ENCODE measurements around the gene DNER.
"Not testable (repeated sequence)": the region's sequence is repeated elsewhere in the genome, so short reads cannot be mapped to it uniquely, and the experiment has no call there.

Gene DNER

GRCh38 chr2:229714080-229714735 is at the start of gene DNER:
DNER (minus strand) TSS chr2:229714555; CDS start chr2:229714423, 132 bp downstream.
- TF ChIP-seq, protein P1, sequence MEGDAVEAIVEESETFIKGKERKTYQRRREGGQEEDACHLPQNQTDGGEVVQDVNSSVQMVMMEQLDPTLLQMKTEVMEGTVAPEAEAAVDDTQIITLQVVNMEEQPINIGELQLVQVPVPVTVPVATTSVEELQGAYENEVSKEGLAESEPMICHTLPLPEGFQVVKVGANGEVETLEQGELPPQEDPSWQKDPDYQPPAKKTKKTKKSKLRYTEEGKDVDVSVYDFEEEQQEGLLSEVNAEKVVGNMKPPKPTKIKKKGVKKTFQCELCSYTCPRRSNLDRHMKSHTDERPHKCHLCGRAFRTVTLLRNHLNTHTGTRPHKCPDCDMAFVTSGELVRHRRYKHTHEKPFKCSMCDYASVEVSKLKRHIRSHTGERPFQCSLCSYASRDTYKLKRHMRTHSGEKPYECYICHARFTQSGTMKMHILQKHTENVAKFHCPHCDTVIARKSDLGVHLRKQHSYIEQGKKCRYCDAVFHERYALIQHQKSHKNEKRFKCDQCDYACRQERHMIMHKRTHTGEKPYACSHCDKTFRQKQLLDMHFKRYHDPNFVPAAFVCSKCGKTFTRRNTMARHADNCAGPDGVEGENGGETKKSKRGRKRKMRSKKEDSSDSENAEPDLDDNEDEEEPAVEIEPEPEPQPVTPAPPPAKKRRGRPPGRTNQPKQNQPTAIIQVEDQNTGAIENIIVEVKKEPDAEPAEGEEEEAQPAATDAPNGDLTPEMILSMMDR (IDR thresholded peaks at IDR 0.05; ENCODE audit: control extremely low read depth, extremely low read depth, low read depth, missing control alignments), result no peak
- POLR2A ChIA-PET, result no interaction called here
- DNase-seq (ENCODE audit: extremely low spot score), result peak; percentile 73
- CTCF ChIA-PET, result no interaction called here

GRCh38 chr2:229761663-229762062 is 47.3 kb upstream of the DNER start:
- TF ChIP-seq, protein P1 (IDR thresholded peaks at IDR 0.05; ENCODE audit: control extremely low read depth, extremely low read depth, low read depth, missing control alignments), result no peak
- no peak for DNase-seq (ENCODE audit: extremely low spot score)
- CTCF ChIA-PET, result interaction anchor here (1.9 to 3.2 kb wide), 2 partner anchors 11 to 19 kb away, joined by 5 to 17 read pairs; no protein-coding TSS in a partner anchor
- POLR2A ChIA-PET, result no interaction called here

- POLR2A ChIA-PET; DNase-seq (ENCODE audit: extremely low spot score): not testable (repeated sequence)
- CTCF ChIA-PET, result interaction anchor here (1.1 kb wide), 1 partner anchor 43 kb away, joined by 3 read pairs; no protein-coding TSS in a partner anchor
Observed at GRCh38 chr2:229757462-229757861, 43.1 kb upstream of the DNER start.

GRCh38 chr2:229752970-229753729 is 38.8 kb upstream of the DNER start:
- ChIA-PET POLR2A (no interaction called here), CTCF (no interaction called here)
- TF ChIP-seq, protein P1 (IDR thresholded peaks at IDR 0.05; ENCODE audit: control extremely low read depth, extremely low read depth, low read depth, missing control alignments), result no peak
- DNase-seq (ENCODE audit: extremely low spot score), result no peak

- TF ChIP-seq, protein P1 (IDR thresholded peaks at IDR 0.05; ENCODE audit: control extremely low read depth, extremely low read depth, low read depth, missing control alignments), result no peak
- ChIA-PET POLR2A (no interaction called here), CTCF (interaction anchor here (2.2 kb wide), 1 partner anchor 12 kb away, joined by 5 read pairs; no protein-coding TSS in a partner anchor)
- no peak for DNase-seq (ENCODE audit: extremely low spot score)
Observed at GRCh38 chr2:229749779-229750178, 35.4 kb upstream of the DNER start.

- ChIA-PET POLR2A (no interaction called here), CTCF (no interaction called here)
- TF ChIP-seq, protein P1 (IDR thresholded peaks at IDR 0.05; ENCODE audit: control extremely low read depth, extremely low read depth, low read depth, missing control alignments), result no peak
- no peak for DNase-seq (ENCODE audit: extremely low spot score)
Observed at GRCh38 chr2:229748950-229749349, 34.6 kb upstream of the DNER start.

GRCh38 chr2:229742691-229743090 is 28.3 kb upstream of the DNER start:
- CTCF ChIA-PET; DNase-seq (ENCODE audit: extremely low spot score); POLR2A ChIA-PET: not testable (repeated sequence)
